ENCODE measurements around the gene TLL2. TPM values are rescaled to one million over a fixed set of nuclear protein-coding genes. Genes with fewer than 3 reads are reported as not detected.

TLL2 gene
- total and polyA plus RNA-seq, 9 of the 15 experiments (the other 6 are each of a cell fraction or from before 2014, with no cell fraction given), result 0.09 TPM; not detected in 8

DNA sequence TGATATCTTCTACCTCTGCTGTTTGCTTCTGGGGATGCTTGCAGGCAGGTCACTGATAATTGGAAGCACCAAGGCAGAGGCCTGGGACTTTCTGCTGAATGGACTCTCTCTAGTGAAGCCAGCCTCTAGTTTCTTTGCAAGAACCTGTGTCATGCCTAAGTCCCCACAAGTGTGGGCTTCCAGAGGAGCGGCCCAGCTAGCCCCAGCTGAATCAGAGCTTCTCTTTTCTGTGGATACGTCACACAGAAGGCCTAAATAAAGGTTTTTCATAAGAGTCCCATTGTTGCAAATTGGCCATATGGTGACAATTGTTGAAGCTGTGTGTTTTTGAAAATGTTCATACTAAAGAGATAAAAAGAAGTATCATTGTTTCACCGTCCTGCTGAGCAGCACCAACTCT is 148.2 kb downstream of the TLL2 start:
- FAIRE-seq (no peak), ATAC-seq (no peak), DNase-seq (ENCODE audit: extremely low read depth in 1 of 4, low spot score in 3 of 4) (no peak)
- H3K4me3 ChIP-seq, result no peak overlapping the region
- no peaks in the 10 kb centered on the region for H3K36me3 ChIP-seq (ENCODE audit: control insufficient read depth, insufficient read depth, low read length)
- H3K9me3 ChIP-seq (replicated peaks; ENCODE audit: control insufficient read depth, insufficient read depth, low read depth, low read length), result no peaks in the 10 kb centered on the region
- H3K9ac ChIP-seq (ENCODE audit: insufficient read depth in 1 of 2, low read depth in 2 of 2, low read length in 2 of 2), result no peak overlapping the region
- H3K4me2 ChIP-seq (ENCODE audit: insufficient read depth, low read length), result no peak overlapping the region
- peaks cover 0 to 22% of the 10 kb centered on the region in 2 experiments; a peak in 2 of 5 replicates for H3K27me3 ChIP-seq (ENCODE audit: control insufficient read depth in 2 of 2, insufficient read depth in 2 of 2, low read length in 2 of 2)
- intact Hi-C loops (cut with micrococcal nuclease), result no loop called here
- H3K79me2 ChIP-seq (ENCODE audit: control insufficient read depth, insufficient read depth, low read length), result no peaks in the 10 kb centered on the region
- 0 out of 2 replicates have a peak, but pooled peaks cover 4% of the 10 kb centered on the region for H4K20me1 ChIP-seq (replicated peaks; ENCODE audit: control insufficient read depth, insufficient read depth, low read length)
- CTCF ChIA-PET (ENCODE audit: low intra/inter-chr PET ratio), result no interaction called here
- no TSS peak for BruUV-seq (replicated peaks)
- POLR2A ChIA-PET, result no interaction called here
- no peaks in the 10 kb centered on the region for H3K9me1 ChIP-seq (ENCODE audit: control insufficient read depth, insufficient read depth, low read length)
- 0% methylated on average over 3 of the region's 3 CpGs for WGBS (ENCODE audit: insufficient coverage, low coverage, missing lambda C conversion rate)
- H3K27ac ChIP-seq (ENCODE audit: extremely low read depth, low read depth, low read length), result no peak overlapping the region
- H3K4me1 ChIP-seq (replicated peaks in 1 of 2; ENCODE audit: control insufficient read depth in 2 of 2, insufficient read depth in 2 of 2, low read length in 2 of 2), result peaks cover 0 to 7% of the 10 kb centered on the region in 2 experiments; a peak in 2 of 5 replicates
- no peak overlapping the region for H2AFZ ChIP-seq (ENCODE audit: low read depth, low read length)
- in situ Hi-C loops (cut with MboI), result no loop called here
- TF ChIP-seq NR2F6 (CRISPR knock-in tag; IDR thresholded peaks at IDR 0.05) (no peak), BHLHE40 (IDR thresholded peaks at IDR 0.05; ENCODE audit: low read length) (no peak), HCFC1 (IDR thresholded peaks at IDR 0.05; ENCODE audit: low read depth, low read length) (no peak), ZBED1 (IDR thresholded peaks at IDR 0.05) (no peak), ZNF384 (IDR thresholded peaks at IDR 0.05; ENCODE audit: low read depth, low read length) (no peak), ILF3 (IDR thresholded peaks at IDR 0.05; ENCODE audit: borderline replicate concordance) (no peak), TAF1 (IDR thresholded peaks at IDR 0.05; ENCODE audit: control insufficient read depth, extremely low read depth, insufficient read depth, low read length, severe bottlenecking) (no peak), SMARCA5 (IDR thresholded peaks at IDR 0.05) (no peak), CHCHD3 (CRISPR knock-in tag; IDR thresholded peaks at IDR 0.05) (no peak), NFXL1 (CRISPR knock-in tag; IDR thresholded peaks at IDR 0.05) (no peak), RFX5 (IDR thresholded peaks at IDR 0.05; ENCODE audit: low read depth, low read length) (no peak), SOX6 (IDR thresholded peaks at IDR 0.05) (no peak), NUFIP1 (IDR thresholded peaks at IDR 0.05; ENCODE audit: partially characterized antibody) (no peak), TAF9B (IDR thresholded peaks at IDR 0.05; ENCODE audit: partially characterized antibody) (no peak)
- TF ChIP-seq, protein P1, sequence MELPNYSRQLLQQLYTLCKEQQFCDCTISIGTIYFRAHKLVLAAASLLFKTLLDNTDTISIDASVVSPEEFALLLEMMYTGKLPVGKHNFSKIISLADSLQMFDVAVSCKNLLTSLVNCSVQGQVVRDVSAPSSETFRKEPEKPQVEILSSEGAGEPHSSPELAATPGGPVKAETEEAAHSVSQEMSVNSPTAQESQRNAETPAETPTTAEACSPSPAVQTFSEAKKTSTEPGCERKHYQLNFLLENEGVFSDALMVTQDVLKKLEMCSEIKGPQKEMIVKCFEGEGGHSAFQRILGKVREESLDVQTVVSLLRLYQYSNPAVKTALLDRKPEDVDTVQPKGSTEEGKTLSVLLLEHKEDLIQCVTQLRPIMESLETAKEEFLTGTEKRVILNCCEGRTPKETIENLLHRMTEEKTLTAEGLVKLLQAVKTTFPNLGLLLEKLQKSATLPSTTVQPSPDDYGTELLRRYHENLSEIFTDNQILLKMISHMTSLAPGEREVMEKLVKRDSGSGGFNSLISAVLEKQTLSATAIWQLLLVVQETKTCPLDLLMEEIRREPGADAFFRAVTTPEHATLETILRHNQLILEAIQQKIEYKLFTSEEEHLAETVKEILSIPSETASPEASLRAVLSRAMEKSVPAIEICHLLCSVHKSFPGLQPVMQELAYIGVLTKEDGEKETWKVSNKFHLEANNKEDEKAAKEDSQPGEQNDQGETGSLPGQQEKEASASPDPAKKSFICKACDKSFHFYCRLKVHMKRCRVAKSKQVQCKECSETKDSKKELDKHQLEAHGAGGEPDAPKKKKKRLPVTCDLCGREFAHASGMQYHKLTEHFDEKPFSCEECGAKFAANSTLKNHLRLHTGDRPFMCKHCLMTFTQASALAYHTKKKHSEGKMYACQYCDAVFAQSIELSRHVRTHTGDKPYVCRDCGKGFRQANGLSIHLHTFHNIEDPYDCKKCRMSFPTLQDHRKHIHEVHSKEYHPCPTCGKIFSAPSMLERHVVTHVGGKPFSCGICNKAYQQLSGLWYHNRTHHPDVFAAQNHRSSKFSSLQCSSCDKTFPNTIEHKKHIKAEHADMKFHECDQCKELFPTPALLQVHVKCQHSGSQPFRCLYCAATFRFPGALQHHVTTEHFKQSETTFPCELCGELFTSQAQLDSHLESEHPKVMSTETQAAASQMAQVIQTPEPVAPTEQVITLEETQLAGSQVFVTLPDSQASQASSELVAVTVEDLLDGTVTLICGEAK (IDR thresholded peaks at IDR 0.05), result no peak
- TF ChIP-seq, protein P1 (CRISPR knock-in tag; IDR thresholded peaks at IDR 0.05), result no peak
- TF ChIP-seq, protein P2, sequence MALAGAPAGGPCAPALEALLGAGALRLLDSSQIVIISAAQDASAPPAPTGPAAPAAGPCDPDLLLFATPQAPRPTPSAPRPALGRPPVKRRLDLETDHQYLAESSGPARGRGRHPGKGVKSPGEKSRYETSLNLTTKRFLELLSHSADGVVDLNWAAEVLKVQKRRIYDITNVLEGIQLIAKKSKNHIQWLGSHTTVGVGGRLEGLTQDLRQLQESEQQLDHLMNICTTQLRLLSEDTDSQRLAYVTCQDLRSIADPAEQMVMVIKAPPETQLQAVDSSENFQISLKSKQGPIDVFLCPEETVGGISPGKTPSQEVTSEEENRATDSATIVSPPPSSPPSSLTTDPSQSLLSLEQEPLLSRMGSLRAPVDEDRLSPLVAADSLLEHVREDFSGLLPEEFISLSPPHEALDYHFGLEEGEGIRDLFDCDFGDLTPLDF (CRISPR knock-in tag; IDR thresholded peaks at IDR 0.05), result no peak

Data from K562 (cell line).